HG02981 (cell line): ENCODE measurements around the gene COPS8.

Experiments
- ATAC-seq: cut with Tn5 transposase; IDR thresholded peaks from one replicate; pipeline ENCODE4 v1.9.1; 2021; ENCODE audit warnings: mild to moderate bottlenecking, moderate library complexity; ENCODE audit not compliant: unreplicated experiment

Gene COPS8

GRCh38 chr2:237085248-237086221 is at the start of gene COPS8:
Gene COPS8 (plus strand): TSS chr2:237085889. CDS start chr2:237085965, 76 bp downstream.
- peak; percentile 98 for ATAC-seq

- no peak for ATAC-seq
Observed at GRCh38 chr2:237039301-237040031, 46.2 kb upstream of the COPS8 start.

- ATAC-seq, result no peak
Observed at GRCh38 chr2:237041231-237041630, 44.5 kb upstream of the COPS8 start.

- no peak for ATAC-seq
Observed at GRCh38 chr2:237042101-237042500, 43.6 kb upstream of the COPS8 start.

GRCh38 chr2:237043866-237044265 is 41.8 kb upstream of the COPS8 start:
- no peak for ATAC-seq

- no peak for ATAC-seq
Observed at GRCh38 chr2:237044281-237044680, 41.4 kb upstream of the COPS8 start.

- no peak for ATAC-seq
Observed at GRCh38 chr2:237045449-237045848, 40.2 kb upstream of the COPS8 start.

GRCh38 chr2:237048595-237048994 is 37.1 kb upstream of the COPS8 start:
- no peak for ATAC-seq

- ATAC-seq, result no peak
Observed at GRCh38 chr2:237051861-237052260, 33.8 kb upstream of the COPS8 start.

GRCh38 chr2:237053066-237053465 is 32.6 kb upstream of the COPS8 start:
- ATAC-seq, result no peak

GRCh38 chr2:237055386-237056100 is 30.1 kb upstream of the COPS8 start:
- ATAC-seq, result no peak

- no peak for ATAC-seq
Observed at GRCh38 chr2:237056287-237056875, 29.3 kb upstream of the COPS8 start.

- ATAC-seq, result no peak
Observed at GRCh38 chr2:237057107-237057506, 28.6 kb upstream of the COPS8 start.

GRCh38 chr2:237057893-237058300 is 27.8 kb upstream of the COPS8 start:
- ATAC-seq, result peak; percentile 85

GRCh38 chr2:237058423-237058822 is 27.3 kb upstream of the COPS8 start:
- ATAC-seq, result no peak

- peak; percentile 83 for ATAC-seq
Observed at GRCh38 chr2:237059155-237059875, 26.4 kb upstream of the COPS8 start.

- ATAC-seq, result no peak
Observed at GRCh38 chr2:237060534-237061312, 25.0 kb upstream of the COPS8 start.

GRCh38 chr2:237061356-237061755 is 24.3 kb upstream of the COPS8 start:
- ATAC-seq, result no peak

GRCh38 chr2:237062585-237062984 is 23.1 kb upstream of the COPS8 start:
- no peak for ATAC-seq
